GM18498 (cell line): Measurements from ENCODE around the gene LOXL4.

Experiments used
- ATAC-seq: cut with Tn5 transposase; IDR thresholded peaks from one replicate; pipeline ENCODE4 v1.9.1; 2021; ENCODE audit warnings: mild to moderate bottlenecking, moderate library complexity; ENCODE audit not compliant: unreplicated experiment

LOXL4 gene

DNA sequence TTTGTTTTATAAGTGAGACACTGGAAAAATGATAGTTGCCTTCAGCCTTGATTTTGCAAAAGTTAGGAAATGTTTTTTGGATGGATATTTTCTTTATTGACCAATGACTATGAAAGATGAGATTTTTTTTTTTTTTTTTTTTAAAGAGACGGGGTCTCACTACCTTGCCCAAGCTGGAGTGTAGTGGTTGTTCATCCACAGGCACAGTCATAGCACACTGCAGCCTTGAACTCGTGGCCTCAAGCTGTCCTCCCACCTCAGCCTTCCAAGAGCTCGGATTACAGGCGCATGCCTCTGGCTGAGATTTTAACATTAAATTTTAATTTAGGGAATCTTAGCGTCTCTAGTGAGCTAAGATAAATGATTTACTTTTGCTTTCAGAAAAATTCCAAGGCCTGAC lies 66.2 kb downstream of the LOXL4 start:
- no peak for ATAC-seq
